Lower leg skin (tissue), 3 donors: ENCODE results near the gene CLMN.

ENCODE experiments used
- CTCF ChIP-seq, 3 donors: fragments of 450-650 bp; IDR thresholded peaks; one replicate each; pipeline ENCODE4 v1.5.1; 2016; ENCODE audit warnings: antibody characterized with exemption in 3 of 3, mild to moderate bottlenecking in 3 of 3, moderate library complexity in 2 of 3
- POLR2A ChIP-seq, 2 donors: fragments of 450-650 bp; IDR thresholded peaks; one replicate each; pipeline ENCODE4 v1.6.1; 2016 to 2017; ENCODE audit warnings: antibody characterized with exemption in 2 of 2, mild to moderate bottlenecking in 1 of 2, moderate library complexity in 1 of 2

GRCh38 chr14:95303552-95303951 is 16.2 kb downstream of the CLMN start:
- TF ChIP-seq CTCF (IDR thresholded peaks at IDR 0.05) (no peak), POLR2A (IDR thresholded peaks at IDR 0.05) (no peak)
